ENCODE results near the gene CYP1B1. TPM values are rescaled to one million over a fixed set of nuclear protein-coding genes. Genes with fewer than 3 reads are reported as not detected.

CYP1B1 gene
- total RNA-seq, 1 donor from 2014 or later = 17.5 TPM

- no peak for TF ChIP-seq CTCF (conservative IDR thresholded peaks at IDR 0.05; ENCODE audit: low read depth, low read length)
- DNase-seq (ENCODE audit: low read depth) = no peak
- H3K4me3 ChIP-seq (ENCODE audit: low read depth, low read length) = no peak overlapping the region
Measured at GRCh38 chr2:38064801-38065501, 11.0 kb downstream of the CYP1B1 start.

GRCh38 chr2:38060236-38061018 lies 15.5 kb downstream of the CYP1B1 start:
- no peak for TF ChIP-seq CTCF (conservative IDR thresholded peaks at IDR 0.05; ENCODE audit: low read depth, low read length)
- H3K4me3 ChIP-seq (ENCODE audit: low read depth, low read length) = no peak overlapping the region
- no peak for DNase-seq (ENCODE audit: low read depth)

- no peak overlapping the region for H3K4me3 ChIP-seq (ENCODE audit: low read depth, low read length)
- no peak for TF ChIP-seq CTCF (conservative IDR thresholded peaks at IDR 0.05; ENCODE audit: low read depth, low read length)
- DNase-seq (ENCODE audit: low read depth) = peak; percentile 77
Measured at GRCh38 chr2:38057651-38058410, 18.1 kb downstream of the CYP1B1 start.

GRCh38 chr2:38056216-38056615 lies 19.7 kb downstream of the CYP1B1 start:
- no peak for DNase-seq (ENCODE audit: low read depth)

GRCh38 chr2:38045811-38046210 lies 30.1 kb downstream of the CYP1B1 start:
- no peak for DNase-seq (ENCODE audit: low read depth)
- no peak for TF ChIP-seq CTCF (conservative IDR thresholded peaks at IDR 0.05; ENCODE audit: low read depth, low read length)
- no peak overlapping the region for H3K4me3 ChIP-seq (ENCODE audit: low read depth, low read length)

More at GRCh38 chr2:38056216-38056615, 19.7 kb downstream of the CYP1B1 start:
- no peak for TF ChIP-seq CTCF (conservative IDR thresholded peaks at IDR 0.05; ENCODE audit: low read depth, low read length)
- H3K4me3 ChIP-seq (ENCODE audit: low read depth, low read length) = no peak overlapping the region

GRCh38 chr2:38039121-38039910 lies 36.6 kb downstream of the CYP1B1 start:
- DNase-seq (ENCODE audit: low read depth) = peak; percentile 19
- no peak for TF ChIP-seq CTCF (conservative IDR thresholded peaks at IDR 0.05; ENCODE audit: low read depth, low read length)
- H3K4me3 ChIP-seq (ENCODE audit: low read depth, low read length) = no peak overlapping the region

Data from epithelial cell of proximal tubule (primary cell).